ENCODE measurements around the gene MAN1C1.

The MAN1C1 gene

GRCh38 chr1:25807480-25808390 lies 191.1 kb downstream of the MAN1C1 start:
- TF ChIP-seq USF1 (IDR thresholded peaks at IDR 0.05), result no peak
- TF ChIP-seq, protein P1, sequence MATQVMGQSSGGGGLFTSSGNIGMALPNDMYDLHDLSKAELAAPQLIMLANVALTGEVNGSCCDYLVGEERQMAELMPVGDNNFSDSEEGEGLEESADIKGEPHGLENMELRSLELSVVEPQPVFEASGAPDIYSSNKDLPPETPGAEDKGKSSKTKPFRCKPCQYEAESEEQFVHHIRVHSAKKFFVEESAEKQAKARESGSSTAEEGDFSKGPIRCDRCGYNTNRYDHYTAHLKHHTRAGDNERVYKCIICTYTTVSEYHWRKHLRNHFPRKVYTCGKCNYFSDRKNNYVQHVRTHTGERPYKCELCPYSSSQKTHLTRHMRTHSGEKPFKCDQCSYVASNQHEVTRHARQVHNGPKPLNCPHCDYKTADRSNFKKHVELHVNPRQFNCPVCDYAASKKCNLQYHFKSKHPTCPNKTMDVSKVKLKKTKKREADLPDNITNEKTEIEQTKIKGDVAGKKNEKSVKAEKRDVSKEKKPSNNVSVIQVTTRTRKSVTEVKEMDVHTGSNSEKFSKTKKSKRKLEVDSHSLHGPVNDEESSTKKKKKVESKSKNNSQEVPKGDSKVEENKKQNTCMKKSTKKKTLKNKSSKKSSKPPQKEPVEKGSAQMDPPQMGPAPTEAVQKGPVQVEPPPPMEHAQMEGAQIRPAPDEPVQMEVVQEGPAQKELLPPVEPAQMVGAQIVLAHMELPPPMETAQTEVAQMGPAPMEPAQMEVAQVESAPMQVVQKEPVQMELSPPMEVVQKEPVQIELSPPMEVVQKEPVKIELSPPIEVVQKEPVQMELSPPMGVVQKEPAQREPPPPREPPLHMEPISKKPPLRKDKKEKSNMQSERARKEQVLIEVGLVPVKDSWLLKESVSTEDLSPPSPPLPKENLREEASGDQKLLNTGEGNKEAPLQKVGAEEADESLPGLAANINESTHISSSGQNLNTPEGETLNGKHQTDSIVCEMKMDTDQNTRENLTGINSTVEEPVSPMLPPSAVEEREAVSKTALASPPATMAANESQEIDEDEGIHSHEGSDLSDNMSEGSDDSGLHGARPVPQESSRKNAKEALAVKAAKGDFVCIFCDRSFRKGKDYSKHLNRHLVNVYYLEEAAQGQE (IDR thresholded peaks at IDR 0.05; ENCODE audit: low read depth), result no peak
- TF ChIP-seq TEAD4 (IDR thresholded peaks at IDR 0.05), result no peak
- no peak for TF ChIP-seq FOXM1 (IDR thresholded peaks at IDR 0.05; ENCODE audit: borderline replicate concordance, low read depth)
- TF ChIP-seq ZBTB7A (IDR thresholded peaks at IDR 0.05; ENCODE audit: low read depth), result no peak
- no peak for TF ChIP-seq MAX (IDR thresholded peaks at IDR 0.05)
- no peak for TF ChIP-seq EP300 (IDR thresholded peaks at IDR 0.05; ENCODE audit: borderline replicate concordance)
- no peak for TF ChIP-seq TAF1 (IDR thresholded peaks at IDR 0.05; ENCODE audit: low read depth)
- no peak for TF ChIP-seq CREB1 (IDR thresholded peaks at IDR 0.05; ENCODE audit: low read depth)
- no peak for TF ChIP-seq CEBPB (IDR thresholded peaks at IDR 0.05)
- TF ChIP-seq YY1 (IDR thresholded peaks at IDR 0.05; ENCODE audit: low read depth), result no peak
- TF ChIP-seq EGR1 (IDR thresholded peaks at IDR 0.05), result no peak
- TF ChIP-seq RAD21 (IDR thresholded peaks at IDR 0.05; ENCODE audit: low read depth), result no peak
- TF ChIP-seq TCF12 (IDR thresholded peaks at IDR 0.05; ENCODE audit: low read depth), result no peak
- no peak for TF ChIP-seq NFIC (IDR thresholded peaks at IDR 0.05)

DNA sequence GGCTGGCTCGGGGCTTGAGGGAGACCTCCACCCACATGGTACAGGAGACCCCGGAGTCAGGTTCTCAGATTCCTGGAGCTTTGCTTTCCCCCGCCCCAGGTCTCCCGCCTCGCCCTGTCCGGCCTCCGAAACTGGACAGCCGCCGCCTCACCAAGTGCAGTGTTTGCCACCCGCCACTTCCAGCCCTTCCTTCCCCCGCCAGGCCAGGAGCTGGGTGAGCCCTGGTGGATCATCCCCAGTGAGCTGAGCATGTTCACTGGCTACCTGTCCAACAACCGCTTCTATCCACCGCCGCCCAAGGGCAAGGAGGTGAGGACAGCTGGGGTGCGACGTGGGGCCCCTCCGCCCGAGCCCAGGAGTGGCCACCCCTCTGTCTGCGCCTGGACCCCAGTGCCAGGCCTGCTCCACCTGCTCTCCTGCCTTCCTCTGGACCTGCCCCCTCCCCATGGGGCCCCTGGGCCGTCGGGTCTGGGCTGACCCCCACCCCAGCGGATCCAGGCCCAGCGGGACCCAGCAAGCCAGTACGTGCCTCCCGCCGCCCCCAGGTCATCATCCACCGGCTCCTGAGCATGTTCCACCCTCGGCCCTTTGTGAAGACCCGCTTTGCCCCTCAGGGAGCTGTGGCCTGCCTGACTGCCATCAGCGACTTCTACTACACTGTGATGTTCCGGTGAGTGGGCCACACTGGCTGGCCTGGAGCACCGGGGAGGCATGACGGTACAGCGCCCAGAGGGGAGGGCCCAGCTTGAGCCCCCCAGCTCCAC lies 192.1 kb downstream of the MAN1C1 start:
- TF ChIP-seq CEBPB (IDR thresholded peaks at IDR 0.05) (no peak), FOXM1 (IDR thresholded peaks at IDR 0.05; ENCODE audit: borderline replicate concordance, low read depth) (no peak), EGR1 (IDR thresholded peaks at IDR 0.05) (no peak), MAX (IDR thresholded peaks at IDR 0.05) (no peak), EP300 (IDR thresholded peaks at IDR 0.05; ENCODE audit: borderline replicate concordance) (no peak), TCF12 (IDR thresholded peaks at IDR 0.05; ENCODE audit: low read depth) (no peak), TAF1 (IDR thresholded peaks at IDR 0.05; ENCODE audit: low read depth) (no peak), CREB1 (IDR thresholded peaks at IDR 0.05; ENCODE audit: low read depth) (no peak)

DNA sequence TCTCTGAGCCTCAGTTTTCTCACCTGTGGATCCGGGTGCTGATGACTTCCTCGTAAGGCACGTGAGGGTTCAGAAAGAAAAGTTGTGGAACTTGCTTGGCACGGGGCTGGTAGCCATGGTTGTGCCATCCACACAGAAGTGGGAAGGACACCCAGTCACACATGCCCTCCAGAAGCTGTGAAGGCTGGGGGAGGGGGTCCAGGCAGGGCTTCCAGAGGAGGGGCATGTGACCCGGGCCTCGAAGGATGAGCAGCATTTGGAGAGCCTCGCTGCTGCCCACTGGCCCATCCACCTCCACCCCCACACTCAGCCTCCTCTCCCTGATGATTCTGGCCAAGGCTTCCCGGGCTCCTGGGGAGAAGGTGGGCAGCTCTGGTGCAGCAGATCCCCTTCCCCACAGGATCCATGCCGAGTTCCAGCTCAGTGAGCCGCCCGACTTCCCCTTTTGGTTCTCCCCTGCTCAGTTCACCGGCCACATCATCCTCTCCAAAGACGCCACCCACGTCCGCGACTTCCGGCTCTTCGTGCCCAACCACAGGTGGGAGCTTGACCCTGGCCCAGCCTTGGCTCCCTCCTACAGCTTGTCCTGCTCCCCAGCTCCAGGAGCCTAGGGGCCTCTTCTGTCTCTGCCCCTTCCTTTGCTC lies 192.8 kb downstream of the MAN1C1 start:
- TF ChIP-seq RAD21 (IDR thresholded peaks at IDR 0.05; ENCODE audit: low read depth) (no peak), EGR1 (IDR thresholded peaks at IDR 0.05) (no peak), CREB1 (IDR thresholded peaks at IDR 0.05; ENCODE audit: low read depth) (no peak), TEAD4 (IDR thresholded peaks at IDR 0.05) (no peak), ZBTB7A (IDR thresholded peaks at IDR 0.05; ENCODE audit: low read depth) (no peak), TCF12 (IDR thresholded peaks at IDR 0.05; ENCODE audit: low read depth) (no peak)

- TF ChIP-seq CEBPB (IDR thresholded peaks at IDR 0.05) (no peak), FOXM1 (IDR thresholded peaks at IDR 0.05; ENCODE audit: borderline replicate concordance, low read depth) (no peak), CREB1 (IDR thresholded peaks at IDR 0.05; ENCODE audit: low read depth) (no peak), ZBTB7A (IDR thresholded peaks at IDR 0.05; ENCODE audit: low read depth) (no peak), RAD21 (IDR thresholded peaks at IDR 0.05; ENCODE audit: low read depth) (no peak), YY1 (IDR thresholded peaks at IDR 0.05; ENCODE audit: low read depth) (no peak), TCF12 (IDR thresholded peaks at IDR 0.05; ENCODE audit: low read depth) (no peak), EGR1 (IDR thresholded peaks at IDR 0.05) (no peak), NFIC (IDR thresholded peaks at IDR 0.05) (no peak), USF1 (IDR thresholded peaks at IDR 0.05) (no peak), TAF1 (IDR thresholded peaks at IDR 0.05; ENCODE audit: low read depth) (no peak), TEAD4 (IDR thresholded peaks at IDR 0.05) (no peak), EP300 (IDR thresholded peaks at IDR 0.05; ENCODE audit: borderline replicate concordance) (no peak)
- TF ChIP-seq, protein P1 (IDR thresholded peaks at IDR 0.05; ENCODE audit: low read depth), result no peak
These were observed 193.3 kb downstream of the MAN1C1 start for GRCh38 chr1:25809929-25810328.
